ENCODE results near the gene ATM.

DNA sequence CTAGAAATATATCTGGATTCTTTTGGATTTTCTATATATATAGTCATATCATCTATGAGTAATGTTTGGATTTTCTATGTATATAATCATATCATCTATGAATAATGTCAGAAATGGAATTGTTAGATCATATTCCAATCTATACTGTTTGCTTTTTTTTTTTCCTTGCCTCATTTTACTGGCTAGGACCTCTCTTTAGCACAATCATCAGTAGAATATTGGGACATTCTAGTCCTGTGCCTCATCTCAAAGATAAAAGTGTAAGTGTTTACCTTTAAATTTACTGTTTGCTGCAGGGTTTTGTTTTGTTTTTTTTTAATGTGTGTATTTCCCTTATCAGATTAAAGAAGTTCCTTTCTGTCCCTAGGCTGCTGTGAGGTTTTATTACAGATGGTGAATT lies 147.4 kb downstream of the ATM start:
- TF ChIP-seq EZH2 (IDR thresholded peaks at IDR 0.05; ENCODE audit: low read length, missing control alignments) = no peak
- TF ChIP-seq, protein P1, sequence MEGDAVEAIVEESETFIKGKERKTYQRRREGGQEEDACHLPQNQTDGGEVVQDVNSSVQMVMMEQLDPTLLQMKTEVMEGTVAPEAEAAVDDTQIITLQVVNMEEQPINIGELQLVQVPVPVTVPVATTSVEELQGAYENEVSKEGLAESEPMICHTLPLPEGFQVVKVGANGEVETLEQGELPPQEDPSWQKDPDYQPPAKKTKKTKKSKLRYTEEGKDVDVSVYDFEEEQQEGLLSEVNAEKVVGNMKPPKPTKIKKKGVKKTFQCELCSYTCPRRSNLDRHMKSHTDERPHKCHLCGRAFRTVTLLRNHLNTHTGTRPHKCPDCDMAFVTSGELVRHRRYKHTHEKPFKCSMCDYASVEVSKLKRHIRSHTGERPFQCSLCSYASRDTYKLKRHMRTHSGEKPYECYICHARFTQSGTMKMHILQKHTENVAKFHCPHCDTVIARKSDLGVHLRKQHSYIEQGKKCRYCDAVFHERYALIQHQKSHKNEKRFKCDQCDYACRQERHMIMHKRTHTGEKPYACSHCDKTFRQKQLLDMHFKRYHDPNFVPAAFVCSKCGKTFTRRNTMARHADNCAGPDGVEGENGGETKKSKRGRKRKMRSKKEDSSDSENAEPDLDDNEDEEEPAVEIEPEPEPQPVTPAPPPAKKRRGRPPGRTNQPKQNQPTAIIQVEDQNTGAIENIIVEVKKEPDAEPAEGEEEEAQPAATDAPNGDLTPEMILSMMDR (conservative IDR thresholded peaks at IDR 0.05 in 1 of 2, IDR thresholded peaks at IDR 0.05 in 1 of 2; ENCODE audit: low read depth in 1 of 2, low read length in 2 of 2) = no peak
